OCI-LY3 (cell line): ENCODE results near the gene VWA3A.
"Not testable (repeated sequence)": the region's sequence is repeated elsewhere in the genome, so short reads cannot be mapped to it uniquely, and the experiment has no call there.

Experiments used
- CTCF ChIP-seq: fragments of 200-600, 300-600 bp; sonication (generic); IDR thresholded peaks from 2 replicates; pipeline ENCODE4 v1.5.1; 2014; ENCODE audit warnings: antibody characterized with exemption, low read length, low read depth
- EZH2phosphoT487 ChIP-seq: fragments of 200-600 bp; shearing (Covaris generic); IDR thresholded peaks from 2 replicates; pipeline ENCODE4 v1.6.1; 2018; ENCODE audit warnings: antibody characterized with exemption, mixed run types, low read depth

GRCh38 chr16:22128537-22128936 lies 36.2 kb downstream of the VWA3A start:
- not testable (repeated sequence) for TF ChIP-seq CTCF, EZH2phosphoT487
